Fibroblast of lung (primary cell): ENCODE measurements around the gene TMEM175. TPM values are rescaled to one million over a fixed set of nuclear protein-coding genes. Genes with fewer than 3 reads are reported as not detected.
A peak's percentile ranks its signal among the peaks of the same experiment; 100 is the strongest.

Experiments
- DNase-seq, 2 donors: peaks; one replicate each; pipeline versions ENCODE4 v3.0.0 to v3.0.0-alpha.2; 2010; ENCODE audit warnings: low read depth in 2 of 2
- H2AFZ ChIP-seq: 2 replicates; pipeline ENCODE4 v1.5.1; 2012; ENCODE audit warnings: low read length, control low read depth, inconsistent platforms
- H3K27ac ChIP-seq: 2 replicates; pipeline ENCODE4 v1.5.1; 2011; ENCODE audit warnings: low read length, control low read depth; ENCODE audit not compliant: insufficient read depth
- H3K27me3 ChIP-seq: 2 replicates; pipeline ENCODE4 v1.5.1; 2011; ENCODE audit warnings: mild to moderate bottlenecking, low read length; ENCODE audit not compliant: control insufficient read depth, insufficient read depth
- H3K36me3 ChIP-seq: 2 replicates; pipeline ENCODE4 v1.5.1; 2011; ENCODE audit warnings: low read length; ENCODE audit not compliant: control insufficient read depth, insufficient read depth
- H3K4me1 ChIP-seq: 2 replicates; pipeline ENCODE4 v1.5.1; 2011; ENCODE audit warnings: low read length; ENCODE audit not compliant: control insufficient read depth, insufficient read depth; ENCODE audit errors: extremely low read depth
- H3K4me2 ChIP-seq: 2 replicates; pipeline ENCODE4 v1.5.1; 2011; ENCODE audit warnings: low read length, control low read depth; ENCODE audit not compliant: insufficient read depth; ENCODE audit errors: extremely low read depth
- H3K4me3 ChIP-seq, 4 experiments: fragments of 200-600 bp in 1 of 4; sonication (generic) in 1 of 4; replicated peaks in 1 of 4; 2 replicates each; pipeline ENCODE4 v1.5.1; 2011 to 2016; ENCODE audit warnings: low read length in 4 of 4, low read depth in 3 of 4, mild to moderate bottlenecking in 3 of 4, control low read depth in 2 of 4, inconsistent platforms in 1 of 4, mixed read lengths in 1 of 4; ENCODE audit not compliant: insufficient read depth in 1 of 4; ENCODE audit errors: control extremely low read depth in 1 of 4
- H3K79me2 ChIP-seq: 2 replicates; pipeline ENCODE4 v1.5.1; 2012; ENCODE audit warnings: mild to moderate bottlenecking, low read length, inconsistent platforms; ENCODE audit not compliant: control insufficient read depth, insufficient read depth
- H3K9ac ChIP-seq: 2 replicates; pipeline ENCODE4 v1.5.1; 2011; ENCODE audit warnings: mild to moderate bottlenecking, low read length, control low read depth; ENCODE audit not compliant: insufficient read depth
- H3K9me3 ChIP-seq: 2 replicates; pipeline ENCODE4 v1.5.1; 2012; ENCODE audit warnings: low read depth, low read length; ENCODE audit not compliant: control insufficient read depth, insufficient read depth
- H4K20me1 ChIP-seq: 2 replicates; pipeline ENCODE4 v1.5.1; 2011; ENCODE audit warnings: low read length; ENCODE audit not compliant: control insufficient read depth, insufficient read depth; ENCODE audit errors: extremely low read depth
- EZH2 ChIP-seq: IDR thresholded peaks from 2 replicates; pipeline ENCODE4 v1.5.1; 2012; ENCODE audit warnings: low read length, control low read depth, mild to moderate bottlenecking; ENCODE audit errors: missing control alignments
- polyA plus RNA-seq, 2 donors: library from polyadenylated mRNA; depleted of rRNA in 1 of 2; stranded (reverse) in 1 of 2; unstranded in 1 of 2; fragments of >200 nt; gene quantifications; 2 replicates each; pipeline ENCODE4 v1.2.1, GENCODE V29; 2011 to 2012; ENCODE audit warnings: missing spikeins in 1 of 2
- total RNA-seq: library from RNA; depleted of rRNA; stranded (reverse); fragments of >200 nt; gene quantifications from 2 replicates; pipeline ENCODE4 v1.2.1, GENCODE V29; 2014
- TF ChIP-seq, protein P1 (sequence below), 2 donors: IDR thresholded peaks in 1 of 2; conservative IDR thresholded peaks in 1 of 2; 1 replicate in 1 of 2; 2 replicates in 1 of 2; pipeline ENCODE4 v1.5.1; 2011 to 2012; ENCODE audit warnings: low read length in 2 of 2, control low read depth in 1 of 2, inconsistent platforms in 1 of 2, low read depth in 1 of 2, mild to moderate bottlenecking in 1 of 2

TMEM175 gene
- total and polyA plus RNA-seq, 2 donors (not counting 1 experiment from before 2014, with no cell fraction given): 16.3 to 23.9 TPM

DNA sequence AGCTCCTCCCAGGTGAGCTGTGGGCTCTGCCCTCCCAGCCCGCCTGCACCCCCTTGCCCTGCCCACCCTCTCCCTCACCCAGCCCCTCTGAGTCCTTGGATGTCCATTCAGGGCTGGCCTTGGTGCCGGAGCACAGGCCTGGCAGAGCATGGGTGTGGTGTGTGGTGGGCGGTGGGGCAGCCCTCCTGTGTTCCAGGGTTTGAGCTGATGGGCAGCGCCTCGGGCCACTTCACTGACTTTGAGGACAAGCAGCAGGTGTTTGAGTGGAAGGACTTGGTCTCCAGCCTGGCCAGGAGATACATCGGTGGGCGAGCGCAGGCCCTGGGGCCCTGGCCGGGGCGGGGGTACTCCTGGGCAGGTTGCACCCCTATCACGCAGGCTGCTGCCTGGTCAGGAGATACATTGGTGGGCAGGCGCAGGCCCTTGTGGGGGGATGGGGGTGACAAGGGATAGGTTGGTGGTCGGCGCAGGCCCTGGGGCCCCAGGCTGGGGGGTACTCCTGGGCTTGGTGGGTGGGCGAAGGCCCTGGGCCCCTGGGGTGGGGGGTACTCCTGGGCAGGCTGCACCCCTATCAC, 68.5 kb downstream of the TMEM175 start:
- no peaks in the 10 kb centered on the region for H3K79me2 ChIP-seq
- H3K4me3 ChIP-seq: no peak overlapping the region
- H3K27ac ChIP-seq: no peak overlapping the region
- H3K36me3 ChIP-seq: no peaks in the 10 kb centered on the region
- no peak overlapping the region for H2AFZ ChIP-seq
- no peaks in the 10 kb centered on the region for H3K9me3 ChIP-seq
- H3K4me1 ChIP-seq: no peaks in the 10 kb centered on the region
- DNase-seq: no peak
- TF ChIP-seq, protein P1, sequence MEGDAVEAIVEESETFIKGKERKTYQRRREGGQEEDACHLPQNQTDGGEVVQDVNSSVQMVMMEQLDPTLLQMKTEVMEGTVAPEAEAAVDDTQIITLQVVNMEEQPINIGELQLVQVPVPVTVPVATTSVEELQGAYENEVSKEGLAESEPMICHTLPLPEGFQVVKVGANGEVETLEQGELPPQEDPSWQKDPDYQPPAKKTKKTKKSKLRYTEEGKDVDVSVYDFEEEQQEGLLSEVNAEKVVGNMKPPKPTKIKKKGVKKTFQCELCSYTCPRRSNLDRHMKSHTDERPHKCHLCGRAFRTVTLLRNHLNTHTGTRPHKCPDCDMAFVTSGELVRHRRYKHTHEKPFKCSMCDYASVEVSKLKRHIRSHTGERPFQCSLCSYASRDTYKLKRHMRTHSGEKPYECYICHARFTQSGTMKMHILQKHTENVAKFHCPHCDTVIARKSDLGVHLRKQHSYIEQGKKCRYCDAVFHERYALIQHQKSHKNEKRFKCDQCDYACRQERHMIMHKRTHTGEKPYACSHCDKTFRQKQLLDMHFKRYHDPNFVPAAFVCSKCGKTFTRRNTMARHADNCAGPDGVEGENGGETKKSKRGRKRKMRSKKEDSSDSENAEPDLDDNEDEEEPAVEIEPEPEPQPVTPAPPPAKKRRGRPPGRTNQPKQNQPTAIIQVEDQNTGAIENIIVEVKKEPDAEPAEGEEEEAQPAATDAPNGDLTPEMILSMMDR (conservative IDR thresholded peaks at IDR 0.05 in 1 of 2, IDR thresholded peaks at IDR 0.05 in 1 of 2; ENCODE audit: low read depth in 1 of 2, low read length in 2 of 2): no peak
- no peak for TF ChIP-seq EZH2
- H3K27me3 ChIP-seq: peaks cover 48% of the 10 kb centered on the region
- no peaks in the 10 kb centered on the region for H4K20me1 ChIP-seq
- no peak overlapping the region for H3K9ac ChIP-seq
- no peak overlapping the region for H3K4me2 ChIP-seq

DNA sequence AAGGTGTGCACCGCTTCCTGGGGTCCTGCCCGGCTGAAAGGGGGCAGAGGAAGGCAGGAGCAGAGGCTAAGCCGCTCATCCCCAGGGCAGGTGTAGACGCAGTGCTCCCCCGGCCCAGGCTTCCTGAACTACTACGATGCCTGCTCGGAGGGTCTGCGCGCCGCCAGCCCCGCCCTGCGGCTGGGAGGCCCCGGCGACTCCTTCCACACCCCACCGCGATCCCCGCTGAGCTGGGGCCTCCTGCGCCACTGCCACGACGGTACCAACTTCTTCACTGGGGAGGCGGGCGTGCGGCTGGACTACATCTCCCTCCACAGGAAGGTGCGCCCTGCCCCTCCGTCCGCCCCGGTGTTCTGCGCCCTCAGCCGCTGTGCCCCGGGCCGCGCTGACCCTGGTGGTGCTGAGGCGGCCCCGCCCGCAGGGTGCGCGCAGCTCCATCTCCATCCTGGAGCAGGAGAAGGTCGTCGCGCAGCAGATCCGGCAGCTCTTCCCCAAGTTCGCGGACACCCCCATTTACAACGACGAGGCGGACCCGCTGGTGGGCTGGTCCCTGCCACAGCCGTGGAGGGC, 69.4 kb downstream of the TMEM175 start:
- H3K27ac ChIP-seq: no peak overlapping the region
- TF ChIP-seq, protein P1 (conservative IDR thresholded peaks at IDR 0.05 in 1 of 2, IDR thresholded peaks at IDR 0.05 in 1 of 2; ENCODE audit: low read depth in 1 of 2, low read length in 2 of 2): no peak
- TF ChIP-seq EZH2: no peak
- no peaks in the 10 kb centered on the region for H3K36me3 ChIP-seq
- peaks cover 50% of the 10 kb centered on the region for H3K27me3 ChIP-seq
- DNase-seq: no peak
- H4K20me1 ChIP-seq: no peaks in the 10 kb centered on the region
- no peak overlapping the region for H3K9ac ChIP-seq
- H3K79me2 ChIP-seq: no peaks in the 10 kb centered on the region
- no peaks in the 10 kb centered on the region for H3K4me1 ChIP-seq
- no peaks in the 10 kb centered on the region for H3K9me3 ChIP-seq
- no peak overlapping the region for H3K4me2 ChIP-seq
- H2AFZ ChIP-seq: no peak overlapping the region
- no peak overlapping the region for H3K4me3 ChIP-seq

DNA sequence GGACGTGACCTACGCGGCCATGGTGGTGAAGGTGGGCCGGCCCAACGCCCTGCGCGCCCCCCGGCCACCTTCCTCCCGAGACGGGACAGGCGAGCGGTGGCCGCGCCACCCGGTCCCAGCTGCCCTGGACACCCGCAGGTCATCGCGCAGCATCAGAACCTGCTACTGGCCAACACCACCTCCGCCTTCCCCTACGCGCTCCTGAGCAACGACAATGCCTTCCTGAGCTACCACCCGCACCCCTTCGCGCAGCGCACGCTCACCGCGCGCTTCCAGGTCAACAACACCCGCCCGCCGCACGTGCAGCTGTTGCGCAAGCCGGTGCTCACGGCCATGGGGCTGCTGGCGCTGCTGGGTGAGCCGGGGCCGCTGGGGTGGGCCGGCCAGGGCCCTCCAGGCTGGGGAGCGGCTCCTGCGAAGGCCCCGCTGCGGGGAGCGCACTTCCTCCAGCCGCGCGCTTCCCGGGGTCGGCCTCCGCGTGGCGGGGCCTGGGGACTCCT, 69.9 kb downstream of the TMEM175 start:
- TF ChIP-seq, protein P1 (conservative IDR thresholded peaks at IDR 0.05 in 1 of 2, IDR thresholded peaks at IDR 0.05 in 1 of 2; ENCODE audit: low read depth in 1 of 2, low read length in 2 of 2): no peak
- TF ChIP-seq EZH2: peak; percentile 92
- H2AFZ ChIP-seq: no peak overlapping the region
- H3K4me3 ChIP-seq: no peak overlapping the region
- H3K4me2 ChIP-seq: no peak overlapping the region
- peak in 1 of 2 donors; percentile 28 for DNase-seq
- peaks cover 47% of the 10 kb centered on the region for H3K27me3 ChIP-seq
- H4K20me1 ChIP-seq: no peaks in the 10 kb centered on the region
- no peaks in the 10 kb centered on the region for H3K4me1 ChIP-seq
- H3K9me3 ChIP-seq: no peaks in the 10 kb centered on the region
- no peaks in the 10 kb centered on the region for H3K36me3 ChIP-seq
- H3K27ac ChIP-seq: no peak overlapping the region
- no peaks in the 10 kb centered on the region for H3K79me2 ChIP-seq
- H3K9ac ChIP-seq: no peak overlapping the region
